Fibroblast of the conjunctiva (primary cell): ENCODE results near the gene EIF5AL1.
"Not testable (repeated sequence)": the region's sequence is repeated elsewhere in the genome, so short reads cannot be mapped to it uniquely, and the experiment has no call there.

Source experiments
- DNase-seq: peaks from one replicate; pipeline ENCODE4 v3.0.0-alpha.2; 2010; ENCODE audit warnings: low read depth

Gene EIF5AL1

DNA sequence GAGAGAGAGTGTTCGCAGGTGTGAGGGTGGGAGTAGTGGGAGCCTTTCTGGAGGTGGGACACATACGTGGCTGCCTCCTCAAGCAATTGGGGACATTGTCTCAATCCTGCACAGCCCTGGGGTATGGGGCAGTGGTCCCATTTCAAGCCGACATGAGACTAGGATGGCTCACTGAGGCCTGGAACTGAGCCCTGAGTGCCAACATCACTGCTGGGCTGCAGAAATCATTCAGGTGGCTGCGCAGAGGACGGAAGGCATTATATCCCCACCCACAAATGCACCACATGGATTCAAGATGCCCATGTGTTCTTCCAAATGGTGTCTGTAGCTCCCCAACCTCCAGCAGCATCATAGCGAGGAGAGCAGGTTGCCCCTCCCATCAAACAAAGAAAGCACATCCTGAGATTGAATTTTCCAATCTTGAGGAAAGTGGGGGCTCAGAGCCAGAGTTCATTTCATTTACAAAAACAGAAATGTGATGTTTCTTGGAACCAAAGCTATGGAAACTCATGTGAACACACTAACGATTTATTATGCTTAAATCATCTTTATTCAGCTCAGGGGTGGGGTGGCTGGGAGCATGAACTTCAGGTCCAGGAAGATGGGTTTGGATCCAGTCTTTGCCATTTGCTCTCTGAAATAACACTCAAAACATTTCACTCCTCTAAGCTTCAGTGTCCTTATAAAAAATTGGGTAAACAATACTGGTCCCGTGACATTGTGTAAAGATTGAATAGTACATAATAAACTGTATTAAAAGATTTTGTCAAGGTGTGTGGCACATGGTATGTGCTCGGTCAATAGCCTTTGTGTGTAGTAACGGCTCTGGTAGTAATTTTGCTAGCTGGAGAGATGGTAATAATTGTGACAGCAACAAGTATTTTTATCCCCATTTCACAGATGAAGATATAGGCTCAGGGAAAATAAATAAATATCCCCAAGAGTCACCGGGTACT lies 43.3 kb downstream of the EIF5AL1 start:
- no peak for DNase-seq

DNA sequence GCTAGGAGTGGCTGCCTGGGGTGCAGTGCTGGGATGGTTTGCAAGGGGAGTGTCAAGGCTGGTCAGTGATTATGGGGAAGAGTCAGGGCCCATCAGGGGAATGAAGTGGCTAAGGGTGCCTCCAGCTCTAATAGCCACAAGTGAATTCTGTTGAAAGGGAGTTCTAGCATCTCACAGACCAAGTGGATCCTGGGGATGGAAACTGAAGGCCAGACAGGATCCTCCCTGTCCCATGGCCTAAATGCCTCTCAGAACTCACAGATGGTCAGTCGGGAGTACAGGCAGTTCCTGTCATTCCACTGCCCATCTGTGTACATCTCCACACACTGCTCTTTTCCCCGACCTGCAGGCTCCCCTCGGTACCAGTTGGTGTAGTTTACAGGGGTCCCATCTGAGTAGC lies 44.6 kb downstream of the EIF5AL1 start:
- DNase-seq: not testable (repeated sequence)

DNA sequence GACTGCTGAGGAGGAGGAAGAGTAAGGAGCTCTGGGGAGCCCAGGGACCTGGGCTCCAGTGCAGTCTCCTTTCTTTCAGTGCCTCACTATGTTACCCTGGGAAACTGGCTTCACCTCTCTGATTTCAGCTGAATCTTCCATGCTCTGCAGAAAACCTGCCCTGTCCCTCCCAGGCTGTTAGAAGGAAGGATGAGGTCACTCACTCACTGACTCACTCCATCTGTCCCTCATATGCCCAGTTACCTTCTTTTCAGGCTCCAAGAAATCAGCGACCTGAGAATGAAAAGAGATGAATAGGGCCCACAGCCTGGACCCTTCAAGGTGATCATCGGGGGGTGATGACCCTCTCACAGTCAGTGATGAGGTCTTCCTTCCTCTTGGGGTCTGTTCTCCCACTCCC lies 47.4 kb downstream of the EIF5AL1 start:
- DNase-seq: no peak

DNA sequence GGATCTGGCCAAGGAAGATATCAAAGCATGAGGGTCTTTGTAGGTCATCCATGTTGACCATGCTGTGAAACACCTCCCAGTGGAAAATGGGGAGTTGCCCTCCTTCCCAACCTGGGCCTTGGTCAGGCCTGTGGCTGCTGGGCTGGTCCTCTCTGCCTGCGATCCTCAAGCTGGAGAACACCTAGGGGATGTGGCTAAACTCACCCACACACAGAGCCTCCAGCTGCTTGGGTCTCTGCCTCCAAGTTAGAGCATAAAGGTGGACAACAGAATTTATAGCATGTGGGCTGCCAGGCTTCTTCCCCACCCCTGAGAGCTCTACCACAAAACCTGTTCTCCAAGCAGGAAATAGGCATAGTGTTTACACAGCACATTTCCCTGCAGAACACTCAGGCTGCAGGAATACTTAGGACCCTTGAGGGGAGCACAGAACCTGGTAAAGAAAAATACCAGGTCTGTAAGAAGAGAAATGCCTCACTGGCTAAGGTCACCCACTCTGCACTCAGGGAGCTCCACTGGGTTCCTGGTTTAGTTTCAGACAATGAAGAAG lies 47.9 kb downstream of the EIF5AL1 start, which contains the start of gene SFTPA2:
Gene SFTPA2 (minus strand): TSS at position 248 of the 550 bp plus-strand sequence. CDS start 924 bp downstream, outside the sequence.
- DNase-seq: no peak

DNA sequence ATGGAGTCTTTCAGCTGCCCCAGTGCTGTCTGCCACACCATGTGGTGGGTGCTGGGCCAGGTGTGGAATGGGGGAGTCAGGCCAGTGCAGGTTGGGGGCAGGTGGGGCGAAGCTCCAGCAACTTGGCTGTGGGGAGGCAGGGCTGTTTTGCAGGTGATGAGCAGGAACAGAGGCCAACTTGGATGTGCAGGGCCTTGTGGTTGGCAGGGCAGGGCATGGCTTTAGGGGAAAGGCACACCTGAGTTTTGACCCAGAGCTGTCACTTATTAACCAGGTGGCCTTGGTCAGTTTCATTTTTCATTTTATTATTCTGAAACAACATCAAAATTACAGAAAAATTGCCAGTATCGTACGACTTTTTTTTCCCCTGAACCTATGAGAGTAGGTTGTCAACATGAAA lies 48.9 kb downstream of the EIF5AL1 start:
- no peak for DNase-seq

DNA sequence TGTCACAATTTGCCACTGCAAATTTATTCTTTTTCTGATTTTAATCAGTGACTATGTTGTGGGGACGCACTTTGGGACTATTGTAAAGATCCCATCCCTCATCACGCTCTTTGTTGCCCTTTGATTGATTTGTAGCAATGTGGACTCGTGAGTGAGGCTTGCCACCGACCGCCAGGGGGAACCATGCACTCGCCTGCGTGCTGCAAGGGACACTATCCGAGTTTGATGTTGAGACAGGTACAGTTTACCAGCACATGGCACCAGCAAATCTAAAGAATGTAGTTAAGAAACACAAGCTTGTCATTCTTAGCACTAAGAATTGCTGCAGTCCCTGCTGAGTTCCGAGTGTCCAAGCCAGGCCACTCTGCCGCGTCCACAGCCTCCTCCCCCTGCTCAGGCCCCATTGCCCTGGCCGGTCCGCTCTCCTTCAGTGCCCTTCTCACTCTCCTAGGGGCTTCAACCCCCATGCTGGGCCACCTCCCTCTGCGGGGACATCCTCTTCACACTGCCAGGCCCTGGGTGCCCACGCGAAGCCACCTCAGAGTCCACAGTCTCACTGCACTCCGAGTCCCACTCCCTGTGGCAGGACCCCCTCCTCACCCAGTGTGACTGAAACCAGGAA lies 49.9 kb downstream of the EIF5AL1 start:
- peak; percentile 37 for DNase-seq

DNA sequence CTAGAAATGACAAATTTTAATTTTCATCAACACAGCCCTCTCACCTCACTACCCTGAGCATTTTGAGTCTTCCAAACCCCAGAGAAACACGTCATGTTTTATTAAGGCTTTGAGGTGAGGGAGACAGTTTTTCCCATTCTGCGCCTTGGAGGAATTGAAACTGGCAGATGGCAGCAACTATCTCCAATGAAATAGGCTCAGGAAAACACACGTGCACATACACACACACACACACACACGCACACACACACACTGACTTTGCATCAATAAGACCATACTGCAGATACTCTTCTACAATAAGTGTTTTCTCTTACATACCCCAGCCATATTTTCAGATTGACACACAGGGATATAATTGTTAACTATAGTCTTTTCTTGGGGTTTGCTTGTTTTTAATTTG lies 51.1 kb downstream of the EIF5AL1 start:
- DNase-seq: no peak
